OCI-LY3 (cell line): ENCODE measurements around the gene SELENOK.

Experiments used
- H2AFZ ChIP-seq: fragments of 200-600, 300-600 bp; shearing (Covaris generic); 2 replicates; pipeline ENCODE4 v1.6.0; 2014; ENCODE audit warnings: antibody characterized with exemption, low read depth, low read length
- H3K27ac ChIP-seq: fragments of 200-600, 300-600 bp; sonication (generic); 2 replicates; pipeline ENCODE4 v1.5.1; 2014; ENCODE audit warnings: mild to moderate bottlenecking, low read length, moderate library complexity, mixed read lengths
- H3K27me3 ChIP-seq: fragments of 200-600, 300-600 bp; sonication (generic); 2 replicates; pipeline ENCODE4 v1.6.1; 2014; ENCODE audit warnings: low read depth, low read length, mixed read lengths
- H3K36me3 ChIP-seq: fragments of 200-600, 300-600 bp; sonication (generic); replicated peaks from 2 replicates; pipeline ENCODE3; 2014; ENCODE audit warnings: low read depth, low read length, mixed read lengths
- H3K4me1 ChIP-seq: fragments of 300-600, 200-600 bp; sonication (generic); 2 replicates; pipeline ENCODE4 v1.6.1; 2014; ENCODE audit warnings: low read length, mixed read lengths
- H3K4me2 ChIP-seq: fragments of 200-600, 300-600 bp; sonication (generic); 2 replicates; pipeline ENCODE4 v1.6.1; 2014; ENCODE audit warnings: low read length, mixed read lengths
- H3K4me3 ChIP-seq: fragments of 300-600, 200-600 bp; sonication (generic); 2 replicates; pipeline ENCODE4 v1.5.1; 2014; ENCODE audit warnings: antibody characterized with exemption, mild to moderate bottlenecking, low read length, moderate library complexity
- H3K79me2 ChIP-seq: fragments of 300-600, 200-600 bp; shearing (Covaris generic); 2 replicates; pipeline ENCODE4 v1.6.1; 2014; ENCODE audit warnings: mild to moderate bottlenecking, low read length, mixed read lengths
- H3K9ac ChIP-seq: fragments of 300-600, 200-600 bp; shearing (Covaris generic); 2 replicates; pipeline ENCODE4 v1.6.0; 2014; ENCODE audit warnings: mild to moderate bottlenecking, low read length, moderate library complexity
- H3K9me3 ChIP-seq: fragments of 200-600, 300-600 bp; shearing (Covaris generic); 2 replicates; pipeline ENCODE4 v1.6.1; 2014; ENCODE audit warnings: low read length, mixed read lengths; ENCODE audit not compliant: insufficient read depth
- H4K20me1 ChIP-seq: fragments of 200-600, 300-600 bp; sonication (generic); 2 replicates; pipeline ENCODE4 v1.6.1; 2016; ENCODE audit warnings: low read length, mixed read lengths; ENCODE audit not compliant: insufficient read depth
- EZH2phosphoT487 ChIP-seq: fragments of 200-600 bp; shearing (Covaris generic); IDR thresholded peaks from 2 replicates; pipeline ENCODE4 v1.6.1; 2018; ENCODE audit warnings: antibody characterized with exemption, mixed run types, low read depth
- TF ChIP-seq, protein P1 (sequence below): fragments of 200-600, 300-600 bp; sonication (generic); IDR thresholded peaks from 2 replicates; pipeline ENCODE4 v1.5.1; 2014; ENCODE audit warnings: antibody characterized with exemption, low read length, low read depth

Gene SELENOK

GRCh38 chr3:53884623-53885022 lies 7.0 kb downstream of the SELENOK start:
- no peak for TF ChIP-seq EZH2phosphoT487
- TF ChIP-seq, protein P1, sequence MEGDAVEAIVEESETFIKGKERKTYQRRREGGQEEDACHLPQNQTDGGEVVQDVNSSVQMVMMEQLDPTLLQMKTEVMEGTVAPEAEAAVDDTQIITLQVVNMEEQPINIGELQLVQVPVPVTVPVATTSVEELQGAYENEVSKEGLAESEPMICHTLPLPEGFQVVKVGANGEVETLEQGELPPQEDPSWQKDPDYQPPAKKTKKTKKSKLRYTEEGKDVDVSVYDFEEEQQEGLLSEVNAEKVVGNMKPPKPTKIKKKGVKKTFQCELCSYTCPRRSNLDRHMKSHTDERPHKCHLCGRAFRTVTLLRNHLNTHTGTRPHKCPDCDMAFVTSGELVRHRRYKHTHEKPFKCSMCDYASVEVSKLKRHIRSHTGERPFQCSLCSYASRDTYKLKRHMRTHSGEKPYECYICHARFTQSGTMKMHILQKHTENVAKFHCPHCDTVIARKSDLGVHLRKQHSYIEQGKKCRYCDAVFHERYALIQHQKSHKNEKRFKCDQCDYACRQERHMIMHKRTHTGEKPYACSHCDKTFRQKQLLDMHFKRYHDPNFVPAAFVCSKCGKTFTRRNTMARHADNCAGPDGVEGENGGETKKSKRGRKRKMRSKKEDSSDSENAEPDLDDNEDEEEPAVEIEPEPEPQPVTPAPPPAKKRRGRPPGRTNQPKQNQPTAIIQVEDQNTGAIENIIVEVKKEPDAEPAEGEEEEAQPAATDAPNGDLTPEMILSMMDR, result no peak
- Histone ChIP-seq H3K27ac (no peak overlapping the region), H3K4me3 (no peak overlapping the region), H3K4me1 (peaks cover 14% of the 10 kb centered on the region), H3K79me2 (peaks cover 46% of the 10 kb centered on the region), H2AFZ (no peak overlapping the region), H3K36me3 (peaks cover 58% of the 10 kb centered on the region), H3K9ac (no peak overlapping the region), H4K20me1 (no peaks in the 10 kb centered on the region), H3K9me3 (no peaks in the 10 kb centered on the region), H3K27me3 (no peaks in the 10 kb centered on the region), H3K4me2 (no peak overlapping the region)

- no peaks in the 10 kb centered on the region for H4K20me1 ChIP-seq
- peaks cover 63% of the 10 kb centered on the region for H3K36me3 ChIP-seq
- H3K27ac ChIP-seq, result no peak overlapping the region
- H3K4me2 ChIP-seq, result no peak overlapping the region
- H3K4me1 ChIP-seq, result peaks cover 14% of the 10 kb centered on the region
- H3K27me3 ChIP-seq, result no peaks in the 10 kb centered on the region
- no peak for TF ChIP-seq EZH2phosphoT487
- TF ChIP-seq, protein P1, result no peak
- peaks cover 30% of the 10 kb centered on the region for H3K79me2 ChIP-seq
- H3K9me3 ChIP-seq, result no peaks in the 10 kb centered on the region
- H2AFZ ChIP-seq, result no peak overlapping the region
- H3K4me3 ChIP-seq, result no peak overlapping the region
- H3K9ac ChIP-seq, result no peak overlapping the region
Observed at GRCh38 chr3:53883008-53883407, 8.7 kb downstream of the SELENOK start.

- Histone ChIP-seq H3K9me3 (no peaks in the 10 kb centered on the region), H2AFZ (peak within 1 kb of the TSS; percentile 88), H3K4me1 (peaks cover 14% of the 10 kb centered on the region), H3K4me2 (peak within 1 kb of the TSS; percentile 91), H3K4me3 (peak within 1 kb of the TSS; percentile 86), H3K79me2 (peaks cover 20% of the 10 kb centered on the region), H3K27ac (peak within 1 kb of the TSS; percentile 77), H4K20me1 (no peaks in the 10 kb centered on the region), H3K27me3 (no peaks in the 10 kb centered on the region), H3K36me3 (peaks cover 63% of the 10 kb centered on the region), H3K9ac (peak within 1 kb of the TSS; percentile 88)
- TF ChIP-seq, protein P1, result peak; percentile 28
- no peak for TF ChIP-seq EZH2phosphoT487
Observed at GRCh38 chr3:53881691-53882593, 9.7 kb downstream of the SELENOK start, which contains the start of gene ACTR8. Gene ACTR8 (minus strand): TSS chr3:53882152. CDS start chr3:53882101, 51 bp downstream.
